ENCODE results near the gene GRIK1.
"Not testable (repeated sequence)": the region's sequence is repeated elsewhere in the genome, so short reads cannot be mapped to it uniquely, and the experiment has no call there.

The GRIK1 gene

GRCh38 chr21:29958551-29958950 is 18.8 kb upstream of the GRIK1 start:
- DNase-seq (ENCODE audit: low read depth) = no peak
- TF ChIP-seq, protein P1, sequence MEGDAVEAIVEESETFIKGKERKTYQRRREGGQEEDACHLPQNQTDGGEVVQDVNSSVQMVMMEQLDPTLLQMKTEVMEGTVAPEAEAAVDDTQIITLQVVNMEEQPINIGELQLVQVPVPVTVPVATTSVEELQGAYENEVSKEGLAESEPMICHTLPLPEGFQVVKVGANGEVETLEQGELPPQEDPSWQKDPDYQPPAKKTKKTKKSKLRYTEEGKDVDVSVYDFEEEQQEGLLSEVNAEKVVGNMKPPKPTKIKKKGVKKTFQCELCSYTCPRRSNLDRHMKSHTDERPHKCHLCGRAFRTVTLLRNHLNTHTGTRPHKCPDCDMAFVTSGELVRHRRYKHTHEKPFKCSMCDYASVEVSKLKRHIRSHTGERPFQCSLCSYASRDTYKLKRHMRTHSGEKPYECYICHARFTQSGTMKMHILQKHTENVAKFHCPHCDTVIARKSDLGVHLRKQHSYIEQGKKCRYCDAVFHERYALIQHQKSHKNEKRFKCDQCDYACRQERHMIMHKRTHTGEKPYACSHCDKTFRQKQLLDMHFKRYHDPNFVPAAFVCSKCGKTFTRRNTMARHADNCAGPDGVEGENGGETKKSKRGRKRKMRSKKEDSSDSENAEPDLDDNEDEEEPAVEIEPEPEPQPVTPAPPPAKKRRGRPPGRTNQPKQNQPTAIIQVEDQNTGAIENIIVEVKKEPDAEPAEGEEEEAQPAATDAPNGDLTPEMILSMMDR (IDR thresholded peaks at IDR 0.05; ENCODE audit: low read depth, low read length, missing control alignments) = no peak

GRCh38 chr21:29958035-29958434 is 18.2 kb upstream of the GRIK1 start:
- not testable (repeated sequence) for DNase-seq (ENCODE audit: low read depth); H3K4me3 ChIP-seq (ENCODE audit: low read depth, low read length)

More at GRCh38 chr21:29958551-29958950, 18.8 kb upstream of the GRIK1 start:
- no peak overlapping the region for H3K4me3 ChIP-seq (ENCODE audit: low read depth, low read length)

DNA sequence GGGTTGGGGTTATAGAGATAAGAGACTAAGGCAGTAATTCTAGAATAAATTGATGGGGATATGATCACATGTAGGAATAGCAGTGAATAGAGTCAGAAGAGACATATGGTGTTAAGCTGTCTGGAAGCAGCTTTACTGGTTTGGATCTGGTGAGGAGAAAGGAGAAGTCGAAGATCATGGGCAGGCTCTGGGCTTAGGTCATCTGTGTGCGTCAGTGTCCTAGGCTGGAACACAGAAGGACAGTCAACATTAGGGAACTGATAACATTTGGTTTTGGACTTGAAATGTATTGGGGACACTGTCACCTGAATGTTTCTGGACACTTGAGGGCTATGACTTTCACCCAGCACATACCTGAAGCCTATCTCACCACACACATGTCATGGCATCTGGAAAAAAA is 13.9 kb upstream of the GRIK1 start:
- DNase-seq (ENCODE audit: low read depth) = no peak
- H3K4me3 ChIP-seq (ENCODE audit: low read depth, low read length) = no peak overlapping the region
- TF ChIP-seq, protein P1 (IDR thresholded peaks at IDR 0.05; ENCODE audit: low read depth, low read length, missing control alignments) = no peak

DNA sequence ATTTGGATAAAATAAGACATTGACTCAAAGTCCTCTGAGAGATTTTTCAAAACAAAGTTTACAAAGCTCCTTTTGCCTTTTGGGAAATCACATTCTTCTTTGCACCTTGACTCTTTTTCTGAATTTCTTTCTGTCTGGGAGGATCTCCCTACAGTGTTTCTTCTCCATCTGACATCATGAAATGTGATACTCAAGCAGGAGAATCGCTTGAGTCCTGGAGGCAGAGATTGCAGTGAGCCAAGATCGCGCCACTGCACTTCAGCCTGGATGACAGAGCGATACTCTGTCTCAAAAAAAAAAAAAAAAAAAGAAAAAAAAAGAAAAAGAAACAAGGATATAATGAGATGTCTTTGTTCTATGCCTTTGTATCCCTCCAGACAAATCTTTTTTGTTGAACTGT is 13.3 kb upstream of the GRIK1 start:
- DNase-seq (ENCODE audit: low read depth) = no peak
- TF ChIP-seq, protein P1 (IDR thresholded peaks at IDR 0.05; ENCODE audit: low read depth, low read length, missing control alignments) = no peak
- no peak overlapping the region for H3K4me3 ChIP-seq (ENCODE audit: low read depth, low read length)

GRCh38 chr21:29951911-29952310 is 12.1 kb upstream of the GRIK1 start:
- no peak overlapping the region for H3K4me3 ChIP-seq (ENCODE audit: low read depth, low read length)
- TF ChIP-seq, protein P1 (IDR thresholded peaks at IDR 0.05; ENCODE audit: low read depth, low read length, missing control alignments) = no peak
- no peak for DNase-seq (ENCODE audit: low read depth)

DNA sequence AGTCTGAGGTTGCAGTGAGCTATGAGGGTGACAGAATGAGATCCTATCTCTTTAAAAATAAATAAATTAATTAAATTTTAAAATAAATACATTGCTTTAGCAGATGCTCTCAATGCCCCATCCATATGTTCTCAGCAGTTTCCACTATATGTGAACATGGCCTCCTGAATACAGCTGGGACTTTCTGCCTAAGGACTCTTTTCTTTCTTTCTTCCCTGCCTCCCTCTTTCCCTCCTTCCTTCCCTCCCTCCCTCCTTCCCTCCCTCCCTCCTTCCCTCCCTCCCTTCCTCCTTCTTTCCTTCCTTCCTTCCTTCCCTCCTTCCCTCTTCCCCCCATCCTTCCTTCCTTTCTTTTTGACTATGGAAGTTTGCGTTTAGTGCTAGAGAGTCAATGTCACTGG is 10.2 kb upstream of the GRIK1 start:
- DNase-seq (ENCODE audit: low read depth) = no peak
- H3K4me3 ChIP-seq (ENCODE audit: low read depth, low read length) = no peak overlapping the region
- TF ChIP-seq, protein P1 (IDR thresholded peaks at IDR 0.05; ENCODE audit: low read depth, low read length, missing control alignments) = no peak

DNA sequence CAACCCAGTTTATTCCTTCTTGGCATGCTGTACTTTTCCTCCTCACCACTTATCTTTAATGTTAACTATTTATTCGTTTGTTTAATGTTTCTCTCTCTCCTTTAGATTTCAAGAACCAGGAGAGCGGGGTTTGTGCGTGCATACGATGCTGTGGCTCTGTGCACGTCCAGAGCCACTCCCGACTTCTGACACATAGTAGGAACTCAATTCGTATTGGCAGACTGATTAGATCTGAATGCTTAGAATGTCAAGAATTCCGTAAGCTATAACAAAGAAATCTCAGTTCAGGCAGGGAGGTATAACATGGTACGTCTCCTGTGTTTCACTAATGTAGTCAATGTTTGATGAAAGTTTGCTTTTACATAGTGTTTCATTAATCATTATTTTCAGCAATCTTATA is 7.3 kb upstream of the GRIK1 start:
- no peak for DNase-seq (ENCODE audit: low read depth)
- H3K4me3 ChIP-seq (ENCODE audit: low read depth, low read length) = no peak overlapping the region
- TF ChIP-seq, protein P1 (IDR thresholded peaks at IDR 0.05; ENCODE audit: low read depth, low read length, missing control alignments) = no peak

GRCh38 chr21:29943885-29944284 is 4.1 kb upstream of the GRIK1 start:
- TF ChIP-seq, protein P1 (IDR thresholded peaks at IDR 0.05; ENCODE audit: low read depth, low read length, missing control alignments) = no peak
- no peak for DNase-seq (ENCODE audit: low read depth)
- no peak overlapping the region for H3K4me3 ChIP-seq (ENCODE audit: low read depth, low read length)
